Stimulated activated CD4-positive, alpha-beta T cell treated with anti-CD3 and anti-CD28 coated beads, TNF-alpha, amount 100 ng/mL, for 1 hour (primary cell): ENCODE results near the gene TTC7B.

ENCODE experiments used
- DNase-seq, 3 donors: peaks; one replicate each; pipeline ENCODE4 v3.0.0-alpha.2; 2020; ENCODE audit warnings: low read depth in 3 of 3, low spot score in 1 of 3

TTC7B gene

GRCh38 chr14:90715495-90715894 lies 100.7 kb downstream of the TTC7B start:
- no peak for DNase-seq

GRCh38 chr14:90714811-90715210 lies 101.4 kb downstream of the TTC7B start:
- DNase-seq: no peak

GRCh38 chr14:90704738-90705392 lies 111.4 kb downstream of the TTC7B start:
- DNase-seq: no peak

- DNase-seq: no peak
Observed at GRCh38 chr14:90703841-90704737, 112.1 kb downstream of the TTC7B start.

GRCh38 chr14:90700933-90701776 lies 115.1 kb downstream of the TTC7B start:
- no peak for DNase-seq

GRCh38 chr14:90699016-90699415 lies 117.2 kb downstream of the TTC7B start:
- DNase-seq: no peak

- DNase-seq: no peak
Observed at GRCh38 chr14:90698379-90698869, 117.8 kb downstream of the TTC7B start.

GRCh38 chr14:90697577-90698206 lies 118.5 kb downstream of the TTC7B start:
- DNase-seq: peak; percentile 54 to 65 (median 57)

- no peak for DNase-seq
Observed at GRCh38 chr14:90697132-90697531, 119.1 kb downstream of the TTC7B start.

GRCh38 chr14:90696720-90697119 lies 119.5 kb downstream of the TTC7B start:
- no peak for DNase-seq

GRCh38 chr14:90695997-90696660 lies 120.1 kb downstream of the TTC7B start:
- DNase-seq: no peak

GRCh38 chr14:90693413-90693812 lies 122.8 kb downstream of the TTC7B start:
- DNase-seq: no peak

- DNase-seq: no peak
Observed at GRCh38 chr14:90692826-90693225, 123.4 kb downstream of the TTC7B start.

- DNase-seq: no peak
Observed at GRCh38 chr14:90692061-90692460, 124.2 kb downstream of the TTC7B start.

GRCh38 chr14:90691627-90692026 lies 124.6 kb downstream of the TTC7B start:
- DNase-seq: no peak

GRCh38 chr14:90687680-90688079 lies 128.6 kb downstream of the TTC7B start:
- no peak for DNase-seq

- DNase-seq: no peak
Observed at GRCh38 chr14:90682615-90683014, 133.6 kb downstream of the TTC7B start.

GRCh38 chr14:90681929-90682328 lies 134.3 kb downstream of the TTC7B start:
- DNase-seq: no peak

- no peak for DNase-seq
Observed at GRCh38 chr14:90678846-90679362, 137.3 kb downstream of the TTC7B start.

- no peak for DNase-seq
Observed at GRCh38 chr14:90678420-90678819, 137.8 kb downstream of the TTC7B start.
